ENCODE measurements around the gene PHF20.
"Not testable (repeated sequence)": the region's sequence is repeated elsewhere in the genome, so short reads cannot be mapped to it uniquely, and the experiment has no call there.

PHF20 gene

GRCh38 chr20:35739294-35740163 lies 32.3 kb upstream of the PHF20 start:
- DNase-seq (no peak), ATAC-seq (no peak)

DNA sequence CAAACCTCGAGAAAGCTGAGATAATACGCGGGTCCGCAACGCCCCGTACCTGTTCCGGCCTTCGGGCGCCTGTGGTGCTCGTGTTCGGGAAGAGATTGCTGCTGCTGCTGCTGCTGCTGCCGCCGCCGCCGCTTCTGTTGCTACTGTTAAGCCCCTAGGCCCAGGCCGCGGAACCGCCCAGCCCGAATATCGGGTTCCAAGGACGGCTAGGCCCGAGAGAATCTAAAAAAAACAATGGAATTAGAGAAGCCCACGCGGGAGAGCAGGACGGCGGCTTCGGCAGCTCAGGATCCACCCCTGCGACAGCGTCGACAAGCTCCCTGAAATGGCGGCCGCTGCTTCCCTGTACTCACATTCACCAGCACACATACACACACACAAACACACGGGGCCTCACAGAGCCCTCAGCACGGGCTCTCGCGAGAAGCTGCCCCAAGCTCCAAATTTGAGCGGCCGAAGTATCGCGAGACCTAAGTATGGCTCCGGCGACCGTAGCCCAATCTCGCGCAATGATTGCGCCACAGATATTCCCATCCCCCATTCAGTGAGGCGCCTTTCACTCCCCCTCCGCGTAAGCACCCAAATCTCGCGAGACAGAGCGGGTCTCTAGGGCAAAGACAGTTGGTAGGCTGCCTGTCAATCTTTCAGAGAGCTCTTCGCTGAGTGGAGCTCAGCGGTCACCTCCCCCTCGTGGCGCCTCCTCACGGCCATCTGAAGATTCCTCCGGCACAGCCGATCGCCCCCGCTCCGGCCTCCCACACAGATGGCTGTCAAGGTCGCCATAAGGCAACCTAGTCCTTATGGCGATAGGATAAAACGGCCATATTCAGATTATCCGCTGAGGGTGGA lies 29.7 kb upstream of the PHF20 start, which contains the start of gene RBM39:
TSS of gene RBM39 (minus strand) at position 369 of the 849 bp plus-strand sequence. CDS start 1,386 bp downstream, outside the sequence.
- ATAC-seq (peak; percentile 93), DNase-seq (peak; percentile 99)

- DNase-seq (no peak), ATAC-seq (no peak)
Observed at GRCh38 chr20:35742741-35743523, 28.9 kb upstream of the PHF20 start.

GRCh38 chr20:35743693-35744491 lies 27.9 kb upstream of the PHF20 start:
- no peak for ATAC-seq
- peak; percentile 38 for DNase-seq

DNA sequence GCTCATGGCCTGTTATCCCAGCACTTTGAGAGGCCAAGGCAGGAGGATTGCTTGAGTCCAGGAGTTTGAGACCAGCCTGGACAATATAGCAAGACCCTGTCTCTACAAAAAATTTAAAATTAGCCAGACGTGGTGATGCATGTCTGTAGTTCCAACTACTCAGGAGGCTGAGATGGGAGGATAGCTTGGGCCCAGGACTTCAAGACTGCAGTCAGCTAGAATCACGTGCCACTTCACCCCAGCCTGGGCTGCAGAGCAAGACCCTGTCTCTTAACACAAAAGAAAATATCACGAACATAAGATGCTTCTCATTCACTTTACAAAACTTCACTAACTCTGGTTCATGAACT lies 27.3 kb upstream of the PHF20 start:
- DNase-seq, ATAC-seq: not testable (repeated sequence)

- DNase-seq = no peak
- no peak for ATAC-seq
Observed at GRCh38 chr20:35750611-35751010, 21.2 kb upstream of the PHF20 start.

DNA sequence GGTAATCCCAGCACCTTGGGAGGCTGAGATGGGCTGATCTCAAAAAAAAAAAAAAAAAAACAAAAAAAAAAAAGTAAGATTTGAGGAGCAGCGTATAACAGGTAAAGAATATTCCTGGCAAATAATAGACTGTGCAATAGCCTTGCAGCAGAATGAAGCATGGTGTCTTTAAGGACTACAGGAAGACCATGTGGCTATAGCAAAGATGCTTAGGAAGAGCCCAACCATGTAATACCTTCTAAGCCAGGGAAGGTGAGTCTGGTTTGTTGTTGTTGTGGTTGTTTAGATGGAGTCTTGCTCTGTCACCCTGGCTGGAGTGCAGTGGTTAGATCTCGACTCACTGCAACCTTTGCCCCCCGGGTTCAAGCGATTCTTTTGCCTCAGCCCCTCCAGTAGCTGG lies 15.4 kb upstream of the PHF20 start:
- DNase-seq = no peak
- no peak for ATAC-seq

- ATAC-seq = no peak
Observed at GRCh38 chr20:35757098-35757705, 14.6 kb upstream of the PHF20 start.

GRCh38 chr20:35761548-35761947 lies 10.3 kb upstream of the PHF20 start:
- not testable (repeated sequence) for DNase-seq, ATAC-seq

More at GRCh38 chr20:35757098-35757705, 14.6 kb upstream of the PHF20 start:
- DNase-seq = no peak

DNA sequence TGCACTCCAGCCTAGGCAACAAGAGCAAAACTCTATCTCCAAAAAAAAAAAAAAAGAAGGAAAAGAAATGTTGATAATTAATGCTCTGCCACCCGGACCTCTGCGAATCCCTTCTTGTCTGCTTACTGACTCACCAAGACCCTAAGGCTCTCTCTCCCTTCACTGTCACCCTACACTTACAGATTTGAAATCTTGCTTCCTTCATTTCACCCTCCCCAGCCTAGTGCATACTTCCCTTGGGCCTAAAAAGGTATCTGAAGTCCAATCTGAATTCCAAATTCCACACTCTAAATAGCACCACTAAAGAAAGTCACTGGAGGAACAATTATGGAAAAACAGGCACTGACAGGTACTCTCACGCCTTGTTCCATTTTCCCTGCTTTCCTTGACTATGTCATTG lies 9.4 kb upstream of the PHF20 start:
- ATAC-seq = no peak

GRCh38 chr20:35764936-35765335 lies 6.9 kb upstream of the PHF20 start:
- DNase-seq, ATAC-seq: not testable (repeated sequence)

More for the DNA sequence above, 9.4 kb upstream of the PHF20 start:
- no peak for DNase-seq

- ATAC-seq (no peak), DNase-seq (no peak)
Observed at GRCh38 chr20:35766843-35767242, 5.0 kb upstream of the PHF20 start.

- ATAC-seq (peak; percentile 10), DNase-seq (peak; percentile 70)
Observed at GRCh38 chr20:35767683-35768481, 3.9 kb upstream of the PHF20 start.

DNA sequence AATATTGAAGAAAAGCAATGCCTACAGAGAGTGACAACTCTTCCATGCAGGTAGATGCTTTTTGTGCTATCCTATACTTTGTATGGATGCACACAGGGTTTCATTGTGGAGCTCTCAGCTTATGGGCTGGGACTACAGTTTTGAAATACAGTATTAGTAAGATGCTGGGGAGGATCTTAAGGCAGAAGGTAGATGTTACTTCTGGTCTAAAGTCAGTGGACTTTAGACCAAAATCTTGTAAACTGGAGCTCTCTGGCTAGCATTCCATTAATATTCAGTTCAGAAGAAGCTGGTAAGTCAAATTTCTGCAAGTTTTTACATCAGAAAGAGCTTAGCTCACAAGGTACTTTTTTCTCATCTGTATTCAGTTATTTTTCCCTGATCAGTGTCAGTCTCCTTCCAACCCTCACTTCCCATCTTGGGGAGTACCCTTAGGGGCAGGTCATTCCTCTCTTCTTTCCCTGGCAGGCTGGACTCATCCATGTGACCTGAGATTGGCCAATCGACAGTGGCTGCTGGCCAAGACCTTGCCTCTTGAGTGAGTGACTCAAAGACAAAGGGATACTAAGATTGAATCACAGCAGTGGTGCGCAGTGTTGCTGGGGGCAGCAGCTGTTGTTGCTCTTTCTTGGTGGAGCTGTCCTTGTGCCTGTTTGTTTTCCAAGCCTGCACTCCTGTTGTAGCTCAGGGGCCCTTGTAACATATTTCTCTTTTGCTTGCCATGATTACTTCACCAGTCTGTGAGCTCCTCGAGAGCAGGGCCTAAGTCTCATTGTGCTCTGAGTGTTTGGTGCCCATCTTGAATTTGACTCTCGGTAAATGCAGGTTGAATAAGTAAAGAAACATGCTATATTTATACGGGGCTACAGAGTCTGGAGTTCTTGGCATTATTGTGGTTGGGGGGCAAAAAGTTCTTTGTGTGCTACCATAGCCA lies 2.8 kb upstream of the PHF20 start:
- ATAC-seq = peak; percentile 19

DNA sequence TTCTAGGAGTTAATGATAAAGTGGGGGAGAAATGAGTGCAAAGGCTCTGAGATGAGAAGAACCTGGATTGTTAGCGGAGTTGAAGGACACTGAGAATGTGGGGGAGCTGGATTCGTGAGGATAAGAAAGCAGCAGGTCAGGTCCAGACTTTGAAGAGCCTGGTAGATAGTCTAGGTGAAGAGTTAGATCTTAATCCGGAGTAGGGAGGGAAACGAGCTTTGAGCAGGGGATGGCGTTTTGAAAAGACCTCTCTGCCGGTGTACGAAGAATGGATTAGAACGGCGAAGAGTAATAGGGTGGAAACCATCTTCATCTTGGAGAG lies 487 bp upstream of the PHF20 start:
- ATAC-seq = no peak
- no peak for DNase-seq

More for the DNA sequence above, 2.8 kb upstream of the PHF20 start:
- peak; percentile 66 for DNase-seq

DNA sequence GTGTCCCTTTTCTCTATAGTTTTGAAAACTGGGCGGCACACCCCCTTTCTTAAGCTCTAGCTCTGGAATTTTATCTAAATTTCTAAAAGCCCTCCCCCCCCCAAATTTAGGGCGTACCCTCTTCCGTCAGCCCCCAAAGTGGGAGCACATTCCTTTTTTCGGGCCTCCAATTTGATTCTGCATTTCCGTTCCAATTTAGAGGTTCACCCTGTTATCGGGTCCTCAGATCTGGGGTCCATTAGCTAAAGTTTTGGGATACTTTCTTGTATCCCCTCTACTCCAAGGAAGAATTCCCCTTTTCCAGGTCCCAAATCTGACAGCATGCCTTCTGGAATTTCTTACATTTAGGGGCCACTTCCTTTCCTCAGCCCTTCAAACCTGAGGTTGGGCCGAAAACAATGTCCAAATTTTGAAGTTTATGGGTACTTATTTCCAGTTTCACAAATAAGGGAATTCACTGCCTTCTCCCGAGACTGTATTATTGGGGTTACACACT lies 796 bp downstream of the PHF20 start:
- ATAC-seq (no peak), DNase-seq (no peak)

DNA sequence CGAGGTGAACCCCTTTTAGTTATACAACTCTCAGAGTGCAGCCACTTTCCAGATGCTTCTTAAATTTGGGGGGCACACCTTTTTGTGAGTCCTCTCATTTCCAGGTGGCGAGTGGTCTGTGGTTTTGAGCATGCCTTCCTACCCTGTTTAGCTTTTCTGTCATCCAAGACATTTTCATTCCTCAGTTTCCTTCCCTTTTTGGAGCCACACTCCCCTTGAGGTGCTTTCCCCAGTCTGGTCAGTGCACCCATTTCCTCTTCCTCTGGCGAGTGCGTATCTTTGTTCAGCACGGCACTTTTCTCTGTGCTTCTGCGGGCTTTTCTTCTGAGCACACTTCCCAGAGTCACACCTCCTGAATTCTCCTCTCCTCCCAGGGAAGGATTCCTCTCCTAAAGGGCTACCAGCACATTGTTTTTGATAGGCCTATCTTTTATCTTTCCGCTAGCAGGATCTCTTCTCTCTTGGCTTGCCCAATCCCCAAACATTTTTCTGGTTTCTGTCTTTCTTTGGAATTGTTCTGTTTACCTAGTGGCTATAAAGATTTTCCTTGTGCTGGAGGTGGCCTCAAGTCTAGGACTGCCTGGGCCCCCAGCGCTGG lies 1.4 kb downstream of the PHF20 start:
- ATAC-seq = no peak
- peak; percentile 36 for DNase-seq

- no peak for ATAC-seq
- no peak for DNase-seq
Observed at GRCh38 chr20:35774391-35774790, 2.6 kb downstream of the PHF20 start.
